ENCODE results near the gene KATNAL2. TPM values are rescaled to one million over a fixed set of nuclear protein-coding genes. Genes with fewer than 3 reads are reported as not detected.

The KATNAL2 gene
- total RNA-seq, 3 donors from 2014 or later = 3.1 to 7.0 (median 5.7) TPM

GRCh38 chr18:47149457-47150028 is 232.1 kb downstream of the KATNAL2 start:
- DNase-seq = peak in 2 of 3 donors; percentile 13 to 15
- intact Hi-C loops (cut with DNase I, micrococcal nuclease) = no loop called here
- Histone ChIP-seq H3K4me3 (peak overlapping the region; percentile 52), H3K9me3 (no peaks in the 10 kb centered on the region), H3K36me3 (ENCODE audit: low read depth) (no peaks in the 10 kb centered on the region), H3K4me1 (ENCODE audit: low read depth) (peaks cover 7% of the 10 kb centered on the region)
- ATAC-seq = peak; percentile 8
- no peak for TF ChIP-seq CTCF (IDR thresholded peaks at IDR 0.05)

- DNase-seq (peak; percentile 84 to 92 (median 90)), ATAC-seq (peak; percentile 98)
- intact Hi-C loops (cut with DNase I, micrococcal nuclease) = no loop called here
- no peaks in the 10 kb centered on the region for H3K9me3 ChIP-seq
- H3K4me1 ChIP-seq (ENCODE audit: low read depth) = peaks cover 7% of the 10 kb centered on the region
- H3K4me3 ChIP-seq = peak within 1 kb of the TSS; percentile 52
- no peaks in the 10 kb centered on the region for H3K36me3 ChIP-seq (ENCODE audit: low read depth)
- no peak for TF ChIP-seq CTCF (IDR thresholded peaks at IDR 0.05)
Observed at GRCh38 chr18:47150029-47150823, 232.8 kb downstream of the KATNAL2 start, which contains the start of gene HDHD2. HDHD2 (minus strand) TSS chr18:47150500; CDS start chr18:47136439, 14,061 bp downstream.

GRCh38 chr18:47150824-47151366 is 233.5 kb downstream of the KATNAL2 start:
- H3K4me3 ChIP-seq = peak overlapping the region; percentile 52
- H3K36me3 ChIP-seq (ENCODE audit: low read depth) = no peaks in the 10 kb centered on the region
- intact Hi-C loops (cut with DNase I, micrococcal nuclease) = no loop called here
- TF ChIP-seq CTCF (IDR thresholded peaks at IDR 0.05) = no peak
- ATAC-seq (peak; percentile 54), DNase-seq (peak; percentile 27 to 54 (median 41))
- H3K9me3 ChIP-seq = no peaks in the 10 kb centered on the region
- H3K4me1 ChIP-seq (ENCODE audit: low read depth) = peaks cover 7% of the 10 kb centered on the region

GRCh38 chr18:47151439-47151838 is 234.0 kb downstream of the KATNAL2 start:
- no peak for TF ChIP-seq CTCF (IDR thresholded peaks at IDR 0.05)
- H3K36me3 ChIP-seq (ENCODE audit: low read depth) = no peaks in the 10 kb centered on the region
- ATAC-seq = no peak
- H3K4me1 ChIP-seq (ENCODE audit: low read depth) = peaks cover 7% of the 10 kb centered on the region
- no peaks in the 10 kb centered on the region for H3K9me3 ChIP-seq
- no peak for DNase-seq
- intact Hi-C loops (cut with DNase I, micrococcal nuclease) = no loop called here
- H3K4me3 ChIP-seq = no peak overlapping the region

Other genes with a start within 250 kb of the KATNAL2 start
- under 1 TPM; 0.20 to 0.66 (median 0.24) TPM for gene ST8SIA5, start 160.5 kb upstream of the KATNAL2 start, total RNA-seq
- gene PIAS2, start 95 bp upstream of the KATNAL2 start, total RNA-seq = 10 to 100 TPM; 31.2 to 56.7 (median 33.5) TPM
- not detected for gene ELOA2, start 118.0 kb downstream of the KATNAL2 start, total RNA-seq
- gene HDHD2, start 232.9 kb downstream of the KATNAL2 start, total RNA-seq = 10 to 100 TPM; 33.8 to 45.7 (median 37.1) TPM

All from mucosa of descending colon (tissue), 3 donors.